Measurements from ENCODE around the gene ACCSL.
A peak's percentile ranks its signal among the peaks of the same experiment; 100 is the strongest.

Gene ACCSL

DNA sequence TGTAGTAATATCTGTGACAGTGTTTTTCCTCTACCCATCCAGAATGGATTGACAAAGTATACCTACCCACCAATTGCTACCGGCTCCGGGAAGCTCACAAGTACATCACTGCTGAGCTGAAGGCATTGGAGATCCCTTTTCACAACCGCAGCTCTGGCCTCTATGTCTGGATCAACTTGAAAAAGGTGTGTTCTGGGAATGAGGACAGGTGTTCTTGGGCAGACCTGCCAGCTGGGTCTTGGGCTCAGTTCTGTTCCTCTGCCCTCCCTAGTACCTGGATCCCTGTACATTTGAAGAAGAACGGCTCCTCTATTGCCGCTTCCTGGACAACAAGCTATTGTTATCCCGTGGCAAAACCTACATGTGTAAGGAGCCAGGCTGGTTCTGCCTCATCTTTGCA is 10.5 kb downstream of the ACCSL start:
- DNase-seq (ENCODE audit: low read depth), result no peak

DNA sequence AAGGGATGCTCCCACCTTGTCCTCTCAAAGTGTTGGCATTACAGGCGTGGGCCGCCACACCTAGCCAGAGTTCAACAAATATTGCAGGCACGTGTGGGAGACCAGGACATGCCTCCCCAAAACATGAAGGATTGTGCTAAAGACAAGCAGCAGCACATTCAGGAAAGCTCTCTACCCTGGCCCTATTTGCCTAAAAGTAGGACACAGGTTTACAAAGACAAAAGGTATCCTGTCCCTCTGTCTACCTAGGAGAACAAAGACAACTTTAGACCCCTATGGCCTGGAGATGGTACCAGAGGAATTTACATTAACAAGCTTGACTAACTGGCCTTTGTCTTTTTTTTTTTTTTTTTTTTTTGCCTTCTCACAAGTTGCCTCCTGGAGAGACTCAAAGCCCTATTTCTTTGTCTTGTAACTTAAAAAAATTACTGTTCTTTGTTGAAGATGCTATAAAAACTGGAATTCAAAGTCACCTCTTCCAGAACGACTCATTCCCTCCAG is 17.4 kb downstream of the ACCSL start:
- DNase-seq (ENCODE audit: low read depth), result no peak

DNA sequence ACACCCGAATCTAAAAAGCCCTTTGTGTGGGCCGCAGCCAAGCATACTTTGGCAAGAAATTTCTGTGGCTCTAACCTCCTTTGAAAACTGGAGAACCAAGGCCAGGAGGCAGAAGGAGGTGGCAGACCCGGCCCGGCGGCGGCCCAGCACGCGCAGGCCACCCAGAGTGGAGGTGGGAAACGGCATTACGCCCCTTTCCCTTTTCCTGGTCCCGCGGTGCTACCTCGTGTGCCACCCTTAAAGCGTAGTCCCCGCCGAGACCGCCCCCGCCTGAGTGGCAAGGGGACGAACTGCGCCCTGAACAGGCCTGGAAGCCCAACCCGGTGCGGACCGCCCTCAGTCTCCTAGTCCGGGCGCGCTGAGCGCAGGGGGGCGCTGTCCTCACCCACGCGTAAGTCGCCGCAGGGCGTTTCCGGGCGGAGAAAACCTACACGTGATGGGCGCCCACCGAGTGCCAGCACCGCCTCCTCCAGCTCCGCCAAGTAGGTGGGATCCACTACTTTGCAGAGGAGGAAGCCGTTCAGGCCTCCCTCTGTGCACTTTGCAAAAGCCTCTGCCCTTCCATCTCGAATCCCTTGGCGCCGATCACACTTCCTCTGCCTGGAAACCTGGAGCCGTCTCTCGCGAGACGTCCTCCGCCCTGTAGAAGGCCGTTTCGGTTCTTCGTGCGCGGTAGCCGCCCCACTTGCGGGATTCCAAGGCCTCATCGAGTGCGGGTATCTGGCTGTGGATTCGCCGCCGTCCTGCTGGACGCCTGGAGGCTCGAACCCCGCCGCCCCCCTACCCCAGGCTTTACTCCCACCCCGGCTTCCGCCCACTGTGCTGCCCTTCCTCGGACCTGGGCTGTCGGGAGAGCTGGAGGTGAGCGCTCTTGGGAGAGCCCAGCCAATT is 18.3 kb downstream of the ACCSL start, which contains the start of gene ACCS:
Gene ACCS (plus strand): TSS at position 430 of the 891 bp plus-strand sequence. CDS start 1,358 bp downstream, outside the sequence.
- peak; percentile 82 for DNase-seq (ENCODE audit: low read depth)

DNA sequence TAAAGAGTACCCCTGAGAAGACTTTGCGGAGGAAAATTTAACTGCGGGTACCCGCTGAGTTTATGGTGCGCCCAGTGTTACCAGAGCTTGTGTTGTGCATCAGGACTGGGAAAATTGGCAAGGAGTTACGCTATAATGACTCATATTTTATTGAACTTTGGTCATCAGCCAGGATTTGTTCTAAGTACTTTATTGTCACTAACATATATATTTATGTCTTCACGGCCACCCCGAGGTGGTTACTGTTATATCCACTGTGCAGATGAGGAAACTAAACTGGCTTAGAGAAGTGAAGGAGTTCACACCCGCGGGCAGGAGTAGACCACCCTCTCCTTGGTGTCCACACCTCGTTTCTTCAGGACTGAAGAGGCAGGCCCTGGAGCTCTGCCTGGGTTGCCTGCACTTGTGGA is 19.0 kb downstream of the ACCSL start:
- DNase-seq (ENCODE audit: low read depth), result peak; percentile 39

DNA sequence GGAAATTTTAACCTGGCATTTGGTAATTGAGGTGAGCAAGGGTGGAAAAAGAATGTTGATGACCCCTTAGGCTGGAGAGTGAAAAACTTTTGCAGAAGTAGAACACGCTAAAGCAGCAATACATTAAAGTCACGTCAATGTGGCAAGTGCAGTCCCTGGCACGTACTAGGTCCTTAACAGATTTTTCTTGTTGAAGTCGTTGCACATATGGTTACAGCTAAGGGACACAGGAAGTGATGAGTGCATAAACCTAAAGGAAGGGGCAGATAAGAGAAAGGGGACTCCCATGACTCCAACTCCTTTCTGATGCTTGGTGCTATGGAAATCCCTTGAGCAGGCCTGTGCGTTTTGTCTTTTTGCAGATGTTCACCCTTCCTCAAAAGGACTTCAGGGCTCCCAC is 19.5 kb downstream of the ACCSL start:
- DNase-seq (ENCODE audit: low read depth), result no peak

DNA sequence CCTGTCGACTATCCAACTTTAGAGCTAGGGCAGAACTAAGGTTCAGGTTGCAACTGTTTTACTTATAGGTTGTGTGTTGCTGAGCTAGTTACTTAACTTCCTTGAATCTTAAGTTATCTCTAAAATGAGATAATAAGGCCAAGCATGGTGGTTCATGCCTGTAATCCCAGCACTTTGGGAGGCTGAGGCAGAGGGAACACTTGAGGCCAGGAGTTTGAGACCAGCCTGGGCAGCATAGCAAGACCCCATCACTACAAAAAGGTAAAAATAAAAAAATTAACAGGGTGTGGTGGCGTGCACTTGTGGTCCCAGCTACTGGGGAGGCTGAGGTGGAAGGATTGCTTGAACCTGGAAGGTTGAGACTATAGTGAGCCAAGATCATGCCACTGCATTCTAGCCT is 20.4 kb downstream of the ACCSL start:
- DNase-seq (ENCODE audit: low read depth), result no peak

DNA sequence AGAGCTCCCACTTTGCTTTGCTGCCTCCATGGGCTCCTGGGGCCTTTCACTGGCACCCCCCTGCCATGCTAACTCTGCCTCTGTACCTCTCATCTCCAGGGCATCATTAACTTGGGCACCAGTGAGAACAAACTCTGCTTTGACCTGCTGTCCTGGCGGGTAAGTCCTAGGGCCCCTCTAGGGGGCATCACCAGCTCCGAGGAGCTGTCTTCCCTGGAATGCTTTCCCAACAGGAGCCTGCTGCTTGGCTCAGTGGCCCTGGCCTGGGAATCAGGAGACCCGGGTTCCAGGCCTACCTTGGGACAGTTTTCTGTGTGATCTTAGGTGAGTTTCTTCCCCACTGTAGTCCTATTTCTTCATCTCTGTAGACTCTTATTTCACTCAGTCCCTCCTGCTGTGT is 23.4 kb downstream of the ACCSL start:
- DNase-seq (ENCODE audit: low read depth), result no peak

DNA sequence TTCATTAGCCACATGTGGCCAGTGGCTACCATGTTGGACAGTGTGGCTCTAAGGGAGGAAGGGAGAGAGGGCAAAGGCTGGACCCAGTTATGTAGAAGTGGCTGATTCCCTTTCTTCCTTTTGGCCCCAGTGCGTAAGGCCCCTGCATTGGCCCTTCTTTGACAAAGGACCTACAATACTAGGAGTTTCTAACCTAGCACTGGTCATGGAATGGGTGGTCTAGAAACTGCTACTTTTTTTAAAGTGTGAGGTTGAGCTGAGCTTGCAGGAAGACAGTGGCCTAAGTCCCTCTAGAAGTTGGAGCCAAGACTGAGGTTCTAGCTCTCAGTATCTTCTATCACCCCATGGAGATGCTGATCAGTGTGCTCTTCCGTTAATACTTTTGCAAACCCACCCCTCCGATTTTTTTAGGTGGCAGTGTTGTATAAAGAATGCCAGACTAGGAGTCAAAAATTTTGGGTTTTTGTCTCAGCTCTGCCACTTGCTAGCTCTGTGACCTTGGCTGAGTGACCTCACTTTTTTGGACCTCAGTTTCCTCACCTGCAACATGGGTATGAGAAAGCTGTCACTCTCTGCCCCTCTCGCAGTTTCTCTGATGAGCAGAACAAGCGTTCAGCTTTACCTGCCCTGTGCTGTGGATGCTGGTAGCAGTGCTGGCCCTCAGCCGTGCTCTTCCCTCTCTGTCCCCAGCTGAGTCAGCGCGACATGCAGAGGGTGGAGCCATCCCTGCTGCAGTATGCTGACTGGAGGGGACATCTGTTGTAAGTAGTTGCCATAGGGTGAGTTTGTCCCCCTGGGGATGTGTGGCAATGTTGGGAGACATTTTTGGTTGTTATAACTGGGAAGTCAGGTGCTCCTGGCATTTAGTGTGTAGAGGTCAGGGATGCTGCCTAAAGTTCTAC is 25.2 kb downstream of the ACCSL start:
- DNase-seq (ENCODE audit: low read depth), result no peak

DNA sequence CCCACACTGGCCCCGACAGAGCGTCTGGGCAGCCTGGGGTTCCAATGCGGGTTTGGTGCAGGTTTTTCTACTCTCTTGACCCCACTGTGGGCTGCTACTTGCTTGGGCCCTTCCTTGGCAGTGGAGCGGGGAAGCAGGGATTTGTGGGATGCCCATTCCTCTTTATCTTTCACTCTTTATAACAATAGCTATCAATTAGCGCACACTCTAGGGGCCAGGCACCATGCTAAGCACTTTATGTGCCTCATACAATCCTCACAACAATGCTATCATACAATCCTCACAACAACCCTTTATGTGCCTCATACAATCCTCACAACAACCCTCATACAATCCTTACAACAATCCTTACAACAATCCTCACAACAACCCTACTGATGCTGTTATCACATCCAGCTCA is 31.0 kb downstream of the ACCSL start:
- no peak for DNase-seq (ENCODE audit: low read depth)

DNA sequence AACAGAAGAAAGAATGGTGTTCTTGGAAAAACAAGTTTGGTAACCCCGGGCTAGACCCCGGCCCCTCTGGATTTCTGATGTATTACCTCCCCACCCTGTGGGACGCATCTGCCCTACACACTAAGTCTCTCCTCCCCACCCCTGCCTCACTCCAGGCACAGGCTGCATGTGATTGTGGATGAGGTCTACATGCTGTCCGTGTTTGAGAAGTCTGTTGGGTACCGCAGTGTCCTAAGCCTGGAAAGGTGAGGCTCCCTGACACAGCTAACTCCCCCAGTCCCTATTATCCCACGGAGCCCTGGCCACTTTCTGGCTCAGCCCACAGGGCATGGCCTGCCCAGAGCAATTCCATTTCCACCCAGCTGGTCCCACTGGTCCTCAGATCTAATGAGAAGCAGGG is 31.6 kb downstream of the ACCSL start:
- no peak for DNase-seq (ENCODE audit: low read depth)

DNA sequence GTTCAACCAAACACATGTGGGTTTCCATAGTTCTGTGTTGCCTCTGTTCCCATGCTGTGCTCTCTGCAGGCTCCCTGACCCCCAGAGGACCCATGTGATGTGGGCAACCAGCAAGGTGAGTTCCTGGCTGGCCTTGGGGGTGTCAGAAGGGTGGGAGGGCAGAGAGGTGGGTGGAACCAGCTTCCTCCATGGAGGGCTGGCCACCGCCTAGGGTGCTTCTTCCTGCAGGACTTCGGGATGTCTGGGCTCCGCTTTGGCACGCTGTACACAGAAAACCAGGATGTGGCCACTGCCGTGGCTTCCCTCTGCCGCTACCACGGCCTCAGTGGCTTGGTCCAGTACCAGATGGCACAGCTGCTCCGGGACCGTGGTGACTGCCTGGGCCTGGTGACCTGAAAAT is 33.2 kb downstream of the ACCSL start:
- DNase-seq (ENCODE audit: low read depth), result no peak

DNA sequence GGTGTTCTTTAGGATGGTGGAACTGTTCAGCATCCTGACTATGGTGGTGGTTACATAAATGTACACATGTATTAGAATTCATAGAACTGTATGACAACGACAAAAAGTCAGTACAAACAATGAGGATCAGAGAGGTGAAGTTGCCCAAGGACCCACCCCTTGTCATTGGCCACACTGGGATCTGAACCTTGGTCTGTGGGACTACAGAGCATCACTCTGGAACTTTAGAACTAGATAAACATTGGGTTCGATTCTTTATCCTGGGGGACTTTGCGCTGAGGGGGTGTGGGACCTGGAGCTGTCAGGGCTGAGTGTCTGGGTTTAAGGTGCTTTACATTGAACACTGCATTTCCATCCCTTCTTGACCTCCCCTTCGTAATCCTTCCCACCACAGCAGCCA is 34.9 kb downstream of the ACCSL start:
- DNase-seq (ENCODE audit: low read depth), result no peak

DNA sequence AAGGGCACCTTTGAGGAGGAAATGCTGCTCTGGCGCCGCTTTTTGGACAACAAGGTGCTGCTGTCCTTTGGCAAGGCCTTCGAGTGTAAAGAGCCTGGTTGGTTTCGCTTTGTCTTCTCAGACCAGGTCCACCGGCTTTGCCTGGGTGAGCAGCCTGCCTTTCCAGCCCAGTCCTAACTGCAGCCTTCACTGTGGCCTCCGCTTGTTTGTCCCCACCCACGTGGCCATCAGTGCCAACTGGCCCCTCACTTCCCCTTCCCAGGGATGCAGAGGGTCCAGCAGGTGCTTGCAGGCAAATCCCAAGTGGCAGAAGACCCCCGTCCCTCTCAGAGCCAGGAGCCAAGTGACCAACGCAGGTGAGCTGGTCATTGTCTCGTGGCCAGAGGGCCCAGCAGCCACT is 35.7 kb downstream of the ACCSL start:
- no peak for DNase-seq (ENCODE audit: low read depth)

DNA sequence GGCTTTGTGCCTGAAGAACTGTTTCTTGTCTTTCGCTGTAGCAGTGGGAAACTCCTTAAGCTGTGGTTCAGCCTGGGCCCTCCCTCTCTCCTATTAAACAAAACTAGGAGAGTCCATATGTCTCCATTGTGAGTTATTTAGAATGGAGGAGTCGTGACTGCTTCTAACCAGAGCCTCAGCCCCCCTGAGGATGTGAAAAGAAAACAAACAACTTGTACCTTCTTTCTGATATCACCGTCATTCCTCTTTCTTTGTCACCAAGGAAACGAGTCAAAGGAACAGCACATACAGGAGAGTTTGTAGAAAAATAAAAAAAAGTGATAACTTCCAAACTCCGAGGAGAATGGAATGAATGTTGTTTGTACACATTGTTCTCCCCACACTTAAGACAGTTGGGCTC is 36.1 kb downstream of the ACCSL start:
- DNase-seq (ENCODE audit: low read depth), result no peak

DNA sequence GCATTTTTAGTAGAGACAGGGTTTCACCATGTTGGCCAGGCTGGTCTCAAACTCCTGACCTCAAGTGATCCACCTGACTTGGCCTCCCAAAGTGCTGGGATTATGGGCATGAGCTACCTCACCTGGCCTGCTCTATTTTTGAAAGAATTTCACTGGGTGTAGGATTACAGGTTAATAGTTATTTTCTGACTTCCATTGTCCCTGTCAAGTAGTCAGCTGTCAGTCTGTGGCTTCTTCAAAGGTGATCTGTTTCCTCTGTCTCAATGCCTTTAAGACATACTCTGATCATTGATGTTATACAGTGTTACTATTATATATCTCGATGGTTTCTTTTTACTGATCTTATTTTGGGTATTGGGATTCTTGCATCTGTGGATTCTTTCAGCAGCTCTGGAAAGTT is 37.5 kb downstream of the ACCSL start:
- no peak for DNase-seq (ENCODE audit: low read depth)

DNA sequence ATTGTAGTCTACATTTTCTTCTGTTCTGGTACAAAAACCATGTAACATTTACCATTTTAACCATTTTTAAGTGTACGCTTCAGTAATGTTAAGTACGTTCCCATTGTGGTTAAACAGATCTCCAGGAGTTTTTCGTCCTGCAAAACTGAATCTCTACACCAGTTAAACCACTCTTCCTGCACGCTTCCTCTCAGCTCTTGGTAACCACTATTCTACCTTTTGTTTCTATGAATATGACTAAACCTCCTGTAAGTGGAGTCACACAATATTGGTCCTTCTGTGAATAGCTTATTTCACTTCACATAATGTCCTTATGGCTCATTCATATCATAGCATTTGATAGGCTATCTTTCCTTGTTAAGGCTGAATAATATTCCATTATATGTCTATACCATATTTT is 40.6 kb downstream of the ACCSL start:
- DNase-seq (ENCODE audit: low read depth), result no peak

DNA sequence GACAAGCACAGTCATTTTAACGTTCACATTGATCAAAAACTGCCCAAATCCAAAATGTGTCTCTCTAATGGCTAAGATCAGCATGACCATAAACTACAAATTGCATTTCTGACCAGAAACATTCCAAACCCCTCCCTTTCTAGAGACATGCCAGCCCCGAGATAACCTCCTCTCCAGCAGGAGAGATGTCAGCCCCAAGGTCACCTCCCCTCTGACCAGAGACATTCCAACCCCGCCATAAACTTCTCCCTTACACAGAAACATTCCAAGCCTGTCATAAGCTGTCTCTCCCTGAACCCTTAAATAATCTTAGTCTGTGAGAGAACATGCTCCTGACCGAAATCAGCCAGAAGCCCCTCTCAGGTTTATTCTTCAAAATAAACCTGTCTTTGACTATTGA is 41.1 kb downstream of the ACCSL start:
- no peak for DNase-seq (ENCODE audit: low read depth)

DNA sequence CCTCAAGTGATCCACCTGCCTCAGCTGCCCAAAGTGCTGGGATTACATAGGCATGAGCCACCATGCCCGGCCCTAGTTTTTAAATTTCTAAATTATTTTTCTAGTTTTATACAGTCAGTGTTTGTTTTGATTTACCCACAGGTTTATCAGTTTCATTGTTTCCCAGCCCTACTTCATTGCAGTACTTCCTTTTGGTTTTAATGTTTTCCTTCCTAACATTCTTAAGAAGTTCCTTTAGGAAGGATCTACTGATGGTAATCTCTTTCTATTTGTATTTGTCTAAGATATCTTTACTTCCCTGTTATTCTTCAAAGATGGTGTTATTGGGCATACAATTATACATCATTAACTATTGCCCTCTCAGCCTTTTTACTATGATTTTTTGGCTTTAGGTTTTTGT is 42.8 kb downstream of the ACCSL start:
- no peak for DNase-seq (ENCODE audit: low read depth)

DNA sequence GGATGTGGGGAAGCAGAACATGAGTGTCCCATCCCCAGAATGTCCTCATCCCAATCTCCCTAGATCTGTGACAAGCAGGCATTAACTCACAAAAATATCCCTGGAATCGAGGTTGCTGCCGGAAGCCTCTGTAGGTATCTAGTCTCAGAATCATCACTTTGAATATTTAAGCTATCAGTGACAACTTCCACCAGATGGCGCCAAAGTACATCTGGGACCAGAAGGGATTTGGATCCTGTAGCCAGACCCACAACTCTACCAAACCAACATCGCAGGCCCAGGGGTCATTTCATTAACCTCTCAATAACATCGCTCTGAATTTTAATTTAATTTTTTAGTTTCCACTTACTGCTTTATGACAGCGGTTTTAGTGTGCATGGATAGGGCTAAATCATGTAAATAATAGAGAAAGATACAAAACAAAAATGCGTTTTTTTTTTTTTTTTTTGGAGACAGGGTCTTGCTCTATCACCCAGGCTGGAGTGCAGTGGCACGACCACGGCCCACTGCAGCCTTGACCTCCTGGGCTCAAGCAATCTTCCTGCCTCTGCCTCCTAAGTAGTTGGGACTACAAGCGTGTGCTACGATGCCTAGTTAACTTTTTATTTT is 46.6 kb downstream of the ACCSL start:
- DNase-seq (ENCODE audit: low read depth), result peak; percentile 69

DNA sequence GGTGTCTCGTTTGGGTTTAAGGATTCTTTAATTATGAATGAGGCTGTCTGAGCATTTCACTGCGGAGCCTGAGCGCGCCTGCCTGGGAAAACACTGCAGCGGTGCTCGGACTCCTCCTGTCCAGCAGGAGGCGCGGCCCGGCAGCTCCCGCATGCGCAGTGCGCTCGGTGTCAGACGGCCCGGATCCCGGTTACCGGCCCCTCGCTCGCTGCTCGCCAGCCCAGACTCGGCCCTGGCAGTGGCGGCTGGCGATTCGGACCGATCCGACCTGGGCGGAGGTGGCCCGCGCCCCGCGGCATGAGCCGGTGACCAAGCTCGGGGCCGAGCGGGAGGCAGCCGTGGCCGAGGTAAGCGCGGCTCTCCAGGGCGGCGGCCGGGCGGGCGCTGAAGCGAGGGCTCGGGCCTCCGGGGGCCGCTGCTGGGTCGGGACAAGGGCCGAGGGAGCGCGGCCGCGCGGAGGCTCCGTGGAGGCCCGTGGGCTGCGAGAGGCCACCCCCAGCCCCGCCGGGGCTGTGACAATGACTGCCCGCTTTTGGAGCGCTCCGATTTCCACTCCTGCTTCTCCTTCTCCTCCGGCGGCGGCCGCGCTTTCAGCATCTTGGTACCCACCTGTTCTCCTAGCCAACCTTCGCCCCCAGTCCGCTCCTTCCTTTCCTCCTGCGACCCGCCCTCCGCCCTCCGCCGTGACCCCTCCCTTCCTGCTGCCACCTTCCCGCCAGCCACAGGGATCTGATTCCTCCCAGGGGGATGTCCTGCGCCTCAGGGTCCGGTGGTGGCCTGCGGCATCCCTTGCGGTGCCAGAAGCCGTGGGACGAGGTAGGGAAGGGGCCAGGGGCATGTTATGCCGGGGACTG is 48.0 kb downstream of the ACCSL start, which contains the start of gene EXT2:
Gene EXT2 (plus strand): TSS at position 173 of the 854 bp plus-strand sequence. CDS start 12,035 bp downstream, outside the sequence.
- DNase-seq (ENCODE audit: low read depth), result peak; percentile 53
